ENCODE measurements around the gene PKP4. TPM values are rescaled to one million over a fixed set of nuclear protein-coding genes. Genes with fewer than 3 reads are reported as not detected.
"Not testable (repeated sequence)": the region's sequence is repeated elsewhere in the genome, so short reads cannot be mapped to it uniquely, and the experiment has no call there.

PKP4 gene
- total and polyA plus RNA-seq, 9 of the 15 experiments (the other 6 are each of a cell fraction or from before 2014, with no cell fraction given), result 24.6 to 99.1 (median 74.0) TPM

DNA sequence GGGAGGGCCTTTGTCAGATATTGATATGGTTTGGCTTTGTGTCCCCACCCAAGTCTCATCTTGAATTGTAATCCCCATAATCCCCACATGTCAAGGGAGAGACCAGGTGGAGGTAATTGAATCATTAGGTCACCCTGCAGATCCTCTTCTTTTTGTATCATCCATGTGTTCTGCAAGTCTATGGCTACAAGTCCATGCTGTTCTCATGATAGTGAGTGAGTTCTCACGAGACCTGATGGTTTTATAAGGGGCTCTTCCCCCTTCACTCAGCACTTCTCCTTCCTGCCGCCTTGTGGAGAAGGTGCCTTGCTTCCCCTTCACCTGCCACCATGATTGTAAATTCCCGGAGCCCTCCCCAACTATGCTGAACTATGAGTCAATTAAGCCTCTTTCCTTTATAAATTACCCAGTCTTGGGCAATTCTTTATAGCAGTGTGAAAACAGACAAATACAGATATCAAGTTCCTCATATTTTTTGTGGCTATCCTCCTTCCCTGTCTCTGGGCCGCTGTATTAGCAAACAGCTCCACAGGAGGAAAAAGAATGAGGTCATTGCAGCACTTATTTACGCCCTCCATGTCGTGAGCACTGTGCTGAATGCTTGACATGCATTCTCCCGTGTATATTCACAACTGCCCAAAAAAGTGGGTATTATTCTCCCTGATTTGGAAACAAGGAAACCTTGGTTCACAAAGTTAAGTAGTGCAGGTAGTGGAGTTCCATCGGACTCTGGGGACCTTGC lies 248.1 kb downstream of the PKP4 start:
- ATAC-seq; H3K9me3 ChIP-seq (replicated peaks; ENCODE audit: control insufficient read depth, insufficient read depth, low read depth, low read length); BruUV-seq (replicated peaks); H3K27ac ChIP-seq (ENCODE audit: extremely low read depth, low read depth, low read length); intact Hi-C loops (cut with micrococcal nuclease); FAIRE-seq; H3K36me3 ChIP-seq (ENCODE audit: control insufficient read depth, insufficient read depth, low read length); H3K9ac ChIP-seq (ENCODE audit: insufficient read depth in 1 of 2, low read depth in 2 of 2, low read length in 2 of 2); H2AFZ ChIP-seq (ENCODE audit: low read depth, low read length); H3K4me3 ChIP-seq; POLR2A ChIA-PET; in situ Hi-C loops (cut with MboI); CTCF ChIA-PET (ENCODE audit: low intra/inter-chr PET ratio); DNase-seq (ENCODE audit: extremely low read depth in 1 of 4, low spot score in 3 of 4); H3K9me1 ChIP-seq (ENCODE audit: control insufficient read depth, insufficient read depth, low read length); H3K4me2 ChIP-seq (ENCODE audit: insufficient read depth, low read length); H3K4me1 ChIP-seq (replicated peaks in 1 of 2; ENCODE audit: control insufficient read depth in 2 of 2, insufficient read depth in 2 of 2, low read length in 2 of 2); H4K20me1 ChIP-seq (replicated peaks; ENCODE audit: control insufficient read depth, insufficient read depth, low read length); H3K79me2 ChIP-seq (ENCODE audit: control insufficient read depth, insufficient read depth, low read length): not testable (repeated sequence)
- H3K27me3 ChIP-seq (ENCODE audit: control insufficient read depth in 2 of 2, insufficient read depth in 2 of 2, low read length in 2 of 2), result peaks cover 12 to 16% of the 10 kb centered on the region in 2 experiments
- WGBS (ENCODE audit: insufficient coverage, low coverage, missing lambda C conversion rate), result 1% methylated on average over 8 of the region's 8 CpGs

DNA sequence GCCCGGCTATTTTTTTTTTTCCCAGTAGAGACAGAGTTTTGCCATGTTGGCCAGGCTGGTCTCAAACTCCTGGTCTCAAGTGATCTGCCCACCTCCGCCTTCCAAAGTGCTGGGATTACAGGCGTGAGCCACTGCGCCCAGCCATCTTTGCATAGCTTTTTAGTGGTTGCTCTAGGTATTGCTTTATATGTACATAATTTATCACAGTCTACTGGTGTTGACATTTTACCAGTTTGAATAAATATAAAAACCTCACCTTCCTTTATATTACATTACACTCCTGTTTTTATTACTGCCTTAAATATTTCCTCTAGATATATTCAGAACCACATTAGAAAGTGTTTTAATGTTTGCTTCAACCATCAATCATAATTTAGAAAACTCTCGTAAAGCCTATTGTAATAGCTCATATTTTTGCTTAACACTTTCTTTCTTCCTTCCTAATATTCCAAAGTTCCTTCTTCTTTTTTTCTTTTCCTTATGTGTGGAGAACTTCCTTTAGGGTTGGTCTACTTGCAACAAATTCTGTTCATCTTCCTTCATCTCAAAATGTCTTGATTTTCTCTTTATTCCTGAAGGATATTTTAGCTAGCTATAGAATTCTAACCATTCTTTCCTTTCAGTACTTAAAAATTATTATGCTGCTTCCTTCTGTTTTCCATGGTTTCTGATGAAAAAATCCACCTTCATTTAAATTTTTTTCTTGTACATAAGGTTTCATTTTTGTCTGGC lies 256.2 kb downstream of the PKP4 start:
- BruUV-seq (replicated peaks), result no TSS peak
- Histone ChIP-seq H3K9me1 (ENCODE audit: control insufficient read depth, insufficient read depth, low read length) (no peaks in the 10 kb centered on the region), H3K27me3 (ENCODE audit: control insufficient read depth in 2 of 2, insufficient read depth in 2 of 2, low read length in 2 of 2) (peaks cover 10 to 35% of the 10 kb centered on the region in 2 experiments; a peak in 4 of 5 replicates), H4K20me1 (replicated peaks; ENCODE audit: control insufficient read depth, insufficient read depth, low read length) (no peaks in the 10 kb centered on the region), H3K4me3 (no peak overlapping the region), H3K9me3 (replicated peaks; ENCODE audit: control insufficient read depth, insufficient read depth, low read depth, low read length) (no peaks in the 10 kb centered on the region), H3K9ac (ENCODE audit: insufficient read depth in 1 of 2, low read depth in 2 of 2, low read length in 2 of 2) (no peak overlapping the region), H3K79me2 (ENCODE audit: control insufficient read depth, insufficient read depth, low read length) (no peaks in the 10 kb centered on the region), H3K36me3 (ENCODE audit: control insufficient read depth, insufficient read depth, low read length) (no peaks in the 10 kb centered on the region), H3K4me2 (ENCODE audit: insufficient read depth, low read length) (no peak overlapping the region), H2AFZ (ENCODE audit: low read depth, low read length) (no peak overlapping the region), H3K4me1 (replicated peaks in 1 of 2; ENCODE audit: control insufficient read depth in 2 of 2, insufficient read depth in 2 of 2, low read length in 2 of 2) (no peaks in the 10 kb centered on the region), H3K27ac (ENCODE audit: extremely low read depth, low read depth, low read length) (no peak overlapping the region)
- FAIRE-seq, result no peak
- in situ Hi-C loops (cut with MboI), result no loop called here
- 2% methylated on average over 5 of the region's 5 CpGs for WGBS (ENCODE audit: insufficient coverage, low coverage, missing lambda C conversion rate)
- TF ChIP-seq NCOA2 (IDR thresholded peaks at IDR 0.05; ENCODE audit: partially characterized antibody in 2 of 2) (no peak), ZSCAN29 (IDR thresholded peaks at IDR 0.05) (no peak), ZNF785 (CRISPR knock-in tag; IDR thresholded peaks at IDR 0.05) (no peak), NELFE (IDR thresholded peaks at IDR 0.05; ENCODE audit: insufficient read depth, insufficient read length) (no peak), ZNF224 (CRISPR knock-in tag; IDR thresholded peaks at IDR 0.05) (no peak), ZFP1 (CRISPR knock-in tag; IDR thresholded peaks at IDR 0.05) (peak; percentile 53; the same call in 1 of the 2 replicates)
- ChIA-PET POLR2A (interaction anchor here (1.0 kb wide), 1 partner anchor 18 kb away, joined by 4 read pairs; no protein-coding TSS in a partner anchor), CTCF (ENCODE audit: low intra/inter-chr PET ratio) (no interaction called here)
- DNase-seq (ENCODE audit: extremely low read depth in 1 of 4, low spot score in 3 of 4), result no peak
- no peak for ATAC-seq
- intact Hi-C loops (cut with micrococcal nuclease), result no loop called here
